Ascending aorta (tissue), 2 donors: ENCODE data around the gene SORT1. TPM values are rescaled to one million over a fixed set of nuclear protein-coding genes. Genes with fewer than 3 reads are reported as not detected.
"Not testable (repeated sequence)": the region's sequence is repeated elsewhere in the genome, so short reads cannot be mapped to it uniquely, and the experiment has no call there.

ENCODE experiments used
- DNase-seq, 2 donors: peaks; one replicate each; pipeline ENCODE4 v3.0.0-alpha.2; 2019; ENCODE audit warnings: low spot score in 2 of 2
- H3K27ac ChIP-seq, 2 donors: fragments of 200-600 bp; sonication (generic); one replicate each; pipeline ENCODE4 v1.5.1; 2016 to 2017; ENCODE audit warnings: mild to moderate bottlenecking in 1 of 2
- H3K27me3 ChIP-seq: fragments of 200-600 bp; sonication (generic); one replicate; pipeline ENCODE4 v1.5.1; 2017
- H3K36me3 ChIP-seq, 2 donors: fragments of 200-600 bp; sonication (generic); one replicate each; pipeline ENCODE4 v1.5.1; 2016
- H3K4me1 ChIP-seq, 2 donors: fragments of 200-600 bp; sonication (generic); one replicate each; pipeline ENCODE4 v1.5.1; 2016 to 2017; ENCODE audit warnings: mild to moderate bottlenecking in 1 of 2
- H3K4me3 ChIP-seq, 2 donors: fragments of 200-600 bp; sonication (generic); one replicate each; pipeline ENCODE4 v1.5.1; 2016 to 2017; ENCODE audit warnings: mild to moderate bottlenecking in 1 of 2
- H3K9me3 ChIP-seq, 2 donors: fragments of 200-600 bp; sonication (generic); one replicate each; pipeline ENCODE4 v1.5.1; 2016
- CTCF ChIP-seq, 3 experiments: fragments of 200-600 bp in 2 of 3; fragments of 450-650 bp in 1 of 3; sonication (generic) in 2 of 3; IDR thresholded peaks; one replicate each; pipeline ENCODE4 v1.5.1; 2016 to 2019; ENCODE audit warnings: antibody characterized with exemption in 3 of 3, mild to moderate bottlenecking in 1 of 3, moderate library complexity in 1 of 3
- intact Hi-C: fragments of 100-400 bp; cut with DNase I; formaldehyde crosslinking; loops from one replicate; pipeline ENCODE4 v1.15.1; 2023
- total RNA-seq: library from RNA; depleted of rRNA; stranded (reverse); fragments of >200 nt; gene quantifications from one replicate; pipeline ENCODE4 v1.1.0, GENCODE V29; 2016

The SORT1 gene
- total RNA-seq, 1 donor from 2014 or later: 111 TPM

GRCh38 chr1:109292364-109292763 is 105.4 kb downstream of the SORT1 start:
- no peak for DNase-seq
- Histone ChIP-seq H3K9me3 (no peaks in the 10 kb centered on the region), H3K27me3 (no peaks in the 10 kb centered on the region), H3K4me3 (no peak overlapping the region), H3K27ac (no peak overlapping the region), H3K4me1 (no peaks in the 10 kb centered on the region), H3K36me3 (no peaks in the 10 kb centered on the region)
- intact Hi-C loops: no loop called here
- TF ChIP-seq CTCF (IDR thresholded peaks at IDR 0.05): no peak

- Histone ChIP-seq H3K36me3 (no peaks in the 10 kb centered on the region), H3K4me3 (no peak overlapping the region), H3K4me1 (no peaks in the 10 kb centered on the region), H3K27ac (no peak overlapping the region), H3K27me3 (no peaks in the 10 kb centered on the region), H3K9me3 (no peaks in the 10 kb centered on the region)
- intact Hi-C loops: no loop called here
- TF ChIP-seq CTCF (IDR thresholded peaks at IDR 0.05): no peak
- DNase-seq: no peak
Observed at GRCh38 chr1:109290998-109291397, 106.7 kb downstream of the SORT1 start.

GRCh38 chr1:109290137-109290536 is 107.6 kb downstream of the SORT1 start:
- H3K9me3 ChIP-seq: no peaks in the 10 kb centered on the region
- H3K27me3 ChIP-seq: no peaks in the 10 kb centered on the region
- no peak overlapping the region for H3K4me3 ChIP-seq
- H3K36me3 ChIP-seq: no peaks in the 10 kb centered on the region
- no peak overlapping the region for H3K27ac ChIP-seq
- DNase-seq: no peak
- no peak for TF ChIP-seq CTCF (IDR thresholded peaks at IDR 0.05)
- intact Hi-C loops: no loop called here
- no peaks in the 10 kb centered on the region for H3K4me1 ChIP-seq

GRCh38 chr1:109286762-109287161 is 111.0 kb downstream of the SORT1 start:
- H3K27me3 ChIP-seq, H3K36me3 ChIP-seq, H3K4me3 ChIP-seq, intact Hi-C loops, DNase-seq, H3K9me3 ChIP-seq, H3K27ac ChIP-seq: not testable (repeated sequence)
- H3K4me1 ChIP-seq: peaks cover 0 to 13% of the 10 kb centered on the region in 2 donors

- H3K36me3 ChIP-seq: no peaks in the 10 kb centered on the region
- H3K9me3 ChIP-seq: no peaks in the 10 kb centered on the region
- H3K27me3 ChIP-seq: no peaks in the 10 kb centered on the region
- peak overlapping the region; percentile 84 to 91 for H3K27ac ChIP-seq
- DNase-seq: peak in 1 of 2 donors; percentile 64
- peaks cover 0 to 13% of the 10 kb centered on the region in 2 donors for H3K4me1 ChIP-seq
- peak overlapping the region; percentile 66 to 84 for H3K4me3 ChIP-seq
- TF ChIP-seq CTCF (IDR thresholded peaks at IDR 0.05): no peak
- intact Hi-C loops: loop anchor here (1.0 to 5.0 kb wide), 4 partner anchors 58 to 198 kb away; partner anchors contain the start of genes ATXN7L2 and PSMA5
Observed at GRCh38 chr1:109283748-109284600, 113.7 kb downstream of the SORT1 start.

- peak within 1 kb of the TSS; percentile 66 to 84 for H3K4me3 ChIP-seq
- no peaks in the 10 kb centered on the region for H3K9me3 ChIP-seq
- peak; percentile 45 to 65 (median 64) for TF ChIP-seq CTCF (IDR thresholded peaks at IDR 0.05)
- no peaks in the 10 kb centered on the region for H3K27me3 ChIP-seq
- intact Hi-C loops: loop anchor here (1.0 to 5.0 kb wide), 4 partner anchors 59 to 199 kb away; partner anchors contain the start of genes ATXN7L2 and PSMA5
- peaks cover 0 to 13% of the 10 kb centered on the region in 2 donors for H3K4me1 ChIP-seq
- H3K27ac ChIP-seq: peak within 1 kb of the TSS; percentile 84 to 91
- DNase-seq: peak; percentile 84 to 97
- no peaks in the 10 kb centered on the region for H3K36me3 ChIP-seq
Observed at GRCh38 chr1:109282952-109283747, 114.6 kb downstream of the SORT1 start, which contains the start of gene PSRC1. PSRC1 (minus strand) TSS chr1:109283145.
